A549 (cell line): ENCODE data around the gene MYRFL.

ENCODE experiments used
- CHD2 ChIP-seq: fragments of 150-350 bp; IDR thresholded peaks from 2 replicates; pipeline ENCODE4 v1.6.1; 2014; ENCODE audit warnings: low read length; ENCODE audit not compliant: partially characterized antibody
- CTCF ChIP-seq: fragments of >200 bp; sonication (Bioruptor Twin); formaldehyde crosslinking; IDR thresholded peaks from 3 replicates; pipeline ENCODE4 v1.5.1; 2016
- EHMT2 ChIP-seq: fragments of 200-600 bp; sonication (generic); IDR thresholded peaks from 2 replicates; pipeline ENCODE4 v1.6.1; 2016; ENCODE audit warnings: antibody characterized with exemption, low read depth, mild to moderate bottlenecking, moderate library complexity
- ELK1 ChIP-seq: fragments of 150-350 bp; IDR thresholded peaks from 2 replicates; pipeline ENCODE4 v1.6.1; 2014; ENCODE audit warnings: low read depth, mild to moderate bottlenecking, low read length
- EP300 ChIP-seq, 2 experiments: fragments of >200 bp; sonication (Bioruptor Twin); formaldehyde crosslinking; IDR thresholded peaks; 2 replicates in 1 of 2; 3 replicates in 1 of 2; pipeline ENCODE4 v1.6.1; 2016 to 2017
- ESRRA ChIP-seq: fragments of 150-350 bp; IDR thresholded peaks from 2 replicates; pipeline ENCODE4 v1.6.1; 2014; ENCODE audit warnings: mild to moderate bottlenecking, low read length, borderline replicate concordance
- HDAC2 ChIP-seq: fragments of 200-600 bp; sonication (generic); IDR thresholded peaks from 2 replicates; pipeline ENCODE4 v1.6.1; 2016
- HES2 ChIP-seq: fragments of >200 bp; sonication (Bioruptor Twin); formaldehyde crosslinking; IDR thresholded peaks from 2 replicates; pipeline ENCODE4 v1.6.1; 2016
- POLR2A ChIP-seq: IDR thresholded peaks from 2 replicates; pipeline ENCODE4 v1.6.1; 2012; ENCODE audit warnings: mild to moderate bottlenecking, low read length
- RCOR1 ChIP-seq: fragments of 150-350 bp; IDR thresholded peaks from 2 replicates; pipeline ENCODE4 v1.6.1; 2014; ENCODE audit warnings: antibody characterized with exemption, low read length, low read depth
- TP53 ChIP-seq: fragments of 250-450 bp; sonication (Bioruptor Pico); IDR thresholded peaks from 2 replicates; pipeline ENCODE4 v1.5.0; 2021; ENCODE audit warnings: mild to moderate bottlenecking, moderate library complexity
- ZFP36 ChIP-seq: fragments of 450-650 bp; IDR thresholded peaks from 2 replicates; pipeline ENCODE4 v1.6.1; 2014; ENCODE audit warnings: borderline replicate concordance; ENCODE audit not compliant: partially characterized antibody
- TF ChIP-seq, protein P1 (sequence below): fragments of 200-600 bp; sonication (generic); IDR thresholded peaks from 2 replicates; pipeline ENCODE4 v1.6.1; 2016; ENCODE audit warnings: antibody characterized with exemption, mild to moderate bottlenecking, moderate library complexity

DNA sequence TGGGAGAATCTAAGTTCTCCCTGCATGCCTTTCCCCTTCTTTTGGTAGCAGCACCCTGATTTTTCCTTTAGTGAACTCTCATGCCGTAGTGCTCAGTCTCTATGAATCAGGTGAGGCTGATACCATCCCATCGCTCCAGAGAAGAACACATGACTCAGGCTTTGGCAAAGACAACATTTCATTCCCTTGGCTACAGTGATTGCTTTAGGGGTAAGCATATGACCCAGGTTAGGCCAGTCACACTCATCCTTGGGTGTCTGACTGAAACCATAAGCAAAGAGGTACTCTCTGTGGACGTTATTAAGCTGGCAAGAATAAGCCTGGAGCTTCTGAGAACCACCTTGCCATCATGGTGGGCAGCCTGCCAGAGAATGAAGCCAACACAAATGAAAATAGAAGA, 141.8 kb downstream of the MYRFL start:
- no peak for TF ChIP-seq HDAC2
- TF ChIP-seq EHMT2, result no peak
- no peak for TF ChIP-seq RCOR1
- no peak for TF ChIP-seq CTCF
- TF ChIP-seq TP53 (CRISPR knock-in tag), result no peak
- TF ChIP-seq, protein P1, sequence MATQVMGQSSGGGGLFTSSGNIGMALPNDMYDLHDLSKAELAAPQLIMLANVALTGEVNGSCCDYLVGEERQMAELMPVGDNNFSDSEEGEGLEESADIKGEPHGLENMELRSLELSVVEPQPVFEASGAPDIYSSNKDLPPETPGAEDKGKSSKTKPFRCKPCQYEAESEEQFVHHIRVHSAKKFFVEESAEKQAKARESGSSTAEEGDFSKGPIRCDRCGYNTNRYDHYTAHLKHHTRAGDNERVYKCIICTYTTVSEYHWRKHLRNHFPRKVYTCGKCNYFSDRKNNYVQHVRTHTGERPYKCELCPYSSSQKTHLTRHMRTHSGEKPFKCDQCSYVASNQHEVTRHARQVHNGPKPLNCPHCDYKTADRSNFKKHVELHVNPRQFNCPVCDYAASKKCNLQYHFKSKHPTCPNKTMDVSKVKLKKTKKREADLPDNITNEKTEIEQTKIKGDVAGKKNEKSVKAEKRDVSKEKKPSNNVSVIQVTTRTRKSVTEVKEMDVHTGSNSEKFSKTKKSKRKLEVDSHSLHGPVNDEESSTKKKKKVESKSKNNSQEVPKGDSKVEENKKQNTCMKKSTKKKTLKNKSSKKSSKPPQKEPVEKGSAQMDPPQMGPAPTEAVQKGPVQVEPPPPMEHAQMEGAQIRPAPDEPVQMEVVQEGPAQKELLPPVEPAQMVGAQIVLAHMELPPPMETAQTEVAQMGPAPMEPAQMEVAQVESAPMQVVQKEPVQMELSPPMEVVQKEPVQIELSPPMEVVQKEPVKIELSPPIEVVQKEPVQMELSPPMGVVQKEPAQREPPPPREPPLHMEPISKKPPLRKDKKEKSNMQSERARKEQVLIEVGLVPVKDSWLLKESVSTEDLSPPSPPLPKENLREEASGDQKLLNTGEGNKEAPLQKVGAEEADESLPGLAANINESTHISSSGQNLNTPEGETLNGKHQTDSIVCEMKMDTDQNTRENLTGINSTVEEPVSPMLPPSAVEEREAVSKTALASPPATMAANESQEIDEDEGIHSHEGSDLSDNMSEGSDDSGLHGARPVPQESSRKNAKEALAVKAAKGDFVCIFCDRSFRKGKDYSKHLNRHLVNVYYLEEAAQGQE, result no peak
- TF ChIP-seq POLR2A, result no peak
- TF ChIP-seq HES2, result no peak
- no peak for TF ChIP-seq ESRRA
- TF ChIP-seq EP300 (IDR thresholded peaks at IDR 0.05), result no peak
- TF ChIP-seq ELK1, result no peak
- TF ChIP-seq ZFP36, result no peak
- TF ChIP-seq CHD2, result no peak
